GM20431 (cell line): ENCODE data around the gene ALS2.
"Not testable (repeated sequence)": the region's sequence is repeated elsewhere in the genome, so short reads cannot be mapped to it uniquely, and the experiment has no call there.

ENCODE experiments used
- in situ Hi-C: fragments of 300-500 bp; cut with MseI, MboI; formaldehyde crosslinking; loops from one replicate; pipeline ENCODE4 v1.15.0; 2020; ENCODE audit warnings: low sequenced_read_pairs; ENCODE audit not compliant: unreplicated experiment

ALS2 gene

GRCh38 chr2:201795607-201796477, 15.1 kb upstream of the ALS2 start:
- in situ Hi-C loops, result no loop called here

GRCh38 chr2:201794294-201794693, 13.6 kb upstream of the ALS2 start:
- in situ Hi-C loops, result no loop called here

- in situ Hi-C loops, result no loop called here
Observed at GRCh38 chr2:201793631-201794030, 12.9 kb upstream of the ALS2 start.

GRCh38 chr2:201790989-201791388, 10.3 kb upstream of the ALS2 start:
- in situ Hi-C loops, result no loop called here

GRCh38 chr2:201790291-201790690, 9.6 kb upstream of the ALS2 start:
- in situ Hi-C loops, result no loop called here

- in situ Hi-C loops, result no loop called here
Observed at GRCh38 chr2:201789395-201789794, 8.7 kb upstream of the ALS2 start.

- in situ Hi-C loops, result no loop called here
Observed at GRCh38 chr2:201788371-201788770, 7.6 kb upstream of the ALS2 start.

- in situ Hi-C loops, result no loop called here
Observed at GRCh38 chr2:201786471-201786870, 5.7 kb upstream of the ALS2 start.

- in situ Hi-C loops, result no loop called here
Observed at GRCh38 chr2:201785135-201785534, 4.4 kb upstream of the ALS2 start.

GRCh38 chr2:201784563-201784962, 3.8 kb upstream of the ALS2 start:
- in situ Hi-C loops, result no loop called here

- in situ Hi-C loops, result no loop called here
Observed at GRCh38 chr2:201781557-201782051, 871 bp upstream of the ALS2 start.

GRCh38 chr2:201779901-201780673, 646 bp downstream of the ALS2 start:
- in situ Hi-C loops, result no loop called here

- in situ Hi-C loops, result no loop called here
Observed at GRCh38 chr2:201777869-201778268, 2.9 kb downstream of the ALS2 start.

- in situ Hi-C loops, result no loop called here
Observed at GRCh38 chr2:201777043-201777442, 3.7 kb downstream of the ALS2 start.

- in situ Hi-C loops, result no loop called here
Observed at GRCh38 chr2:201775326-201775725, 5.4 kb downstream of the ALS2 start.

GRCh38 chr2:201774546-201774945, 6.2 kb downstream of the ALS2 start:
- in situ Hi-C loops, result no loop called here

- in situ Hi-C loops, result no loop called here
Observed at GRCh38 chr2:201773990-201774389, 6.7 kb downstream of the ALS2 start.

- in situ Hi-C loops, result no loop called here
Observed at GRCh38 chr2:201769666-201770373, 10.9 kb downstream of the ALS2 start.

GRCh38 chr2:201768918-201769317, 11.8 kb downstream of the ALS2 start:
- in situ Hi-C loops, result no loop called here

- in situ Hi-C loops, result no loop called here
Observed at GRCh38 chr2:201765799-201766198, 14.9 kb downstream of the ALS2 start.

GRCh38 chr2:201764469-201764868, 16.3 kb downstream of the ALS2 start:
- in situ Hi-C loops, result not testable (repeated sequence)
